SK-N-SH (cell line): Measurements from ENCODE around the gene RCHY1. TPM values are rescaled to one million over a fixed set of nuclear protein-coding genes. Genes with fewer than 3 reads are reported as not detected.

Experiments
- CTCF ChIA-PET: fragments of 300-600, 350-600 bp; formaldehyde crosslinking; extraction: SDS; loops from one replicate; lab custom pipeline; 2021; lab: Yijun Ruan, JAX
- POLR2A ChIA-PET: fragments of 350-600 bp; sonication (Branson Sonifier 250); formaldehyde crosslinking; extraction: SDS; loops from one replicate; lab custom pipeline; 2020; ENCODE audit warnings: antibody characterized with exemption, inconsistent platforms; lab: Yijun Ruan, JAX
- DNase-seq: peaks from one replicate; pipeline ENCODE4 v3.0.0; 2012
- H2AFZ ChIP-seq: fragments of 200-600 bp; sonication (generic); 2 replicates; pipeline ENCODE4 v1.8.1; 2016; ENCODE audit warnings: antibody characterized with exemption, mild to moderate bottlenecking, low read depth
- H3F3A ChIP-seq: fragments of 200-600 bp; sonication (generic); replicated peaks from 2 replicates; pipeline ENCODE3; 2016; ENCODE audit warnings: antibody characterized with exemption, mild to moderate bottlenecking; ENCODE audit not compliant: insufficient read depth
- H3K27ac ChIP-seq, 2 experiments: fragments of 200-500 bp in 1 of 2; fragments of 200-600 bp in 1 of 2; sonication (Bioruptor generic) in 1 of 2; sonication (generic), shearing (Covaris generic) in 1 of 2; 2 replicates each; pipeline versions ENCODE4 v1.5.1 to v1.6.1; 2014 to 2016; ENCODE audit warnings: low read depth in 2 of 2, inconsistent platforms in 1 of 2, low read length in 1 of 2, mild to moderate bottlenecking in 1 of 2, mixed read lengths in 1 of 2
- H3K27me3 ChIP-seq: fragments of 200-600 bp; sonication (generic), shearing (Covaris generic); 2 replicates; pipeline ENCODE4 v1.6.1; 2016; ENCODE audit warnings: mixed run types; ENCODE audit not compliant: insufficient read depth
- H3K36me3 ChIP-seq, 2 experiments: fragments of 200-500 bp in 1 of 2; fragments of 200-600 bp in 1 of 2; sonication (Bioruptor generic) in 1 of 2; sonication (generic) in 1 of 2; replicated peaks in 1 of 2; 2 replicates each; pipeline versions ENCODE3 to v1.5.1; 2014 to 2016; ENCODE audit warnings: low read length in 1 of 2, mild to moderate bottlenecking in 1 of 2; ENCODE audit not compliant: insufficient read depth in 2 of 2, control insufficient read depth in 1 of 2
- H3K4me1 ChIP-seq, 2 experiments: fragments of 200-500 bp in 1 of 2; fragments of 200-600 bp in 1 of 2; sonication (Bioruptor generic) in 1 of 2; sonication (generic), shearing (Covaris generic) in 1 of 2; 2 replicates each; pipeline versions ENCODE4 v1.5.1 to v1.6.1; 2014 to 2016; ENCODE audit warnings: low read depth in 1 of 2, low read length in 1 of 2, mixed run types in 1 of 2; ENCODE audit not compliant: insufficient read depth in 2 of 2, control insufficient read depth in 1 of 2
- H3K4me2 ChIP-seq: fragments of 200-600 bp; sonication (generic), shearing (Covaris generic); 2 replicates; pipeline ENCODE4 v1.6.1; 2017; ENCODE audit warnings: mixed run types
- H3K4me3 ChIP-seq, 2 experiments: fragments of 200-500 bp in 1 of 2; fragments of 200-600 bp in 1 of 2; sonication (Bioruptor generic) in 1 of 2; sonication (generic), shearing (Covaris generic) in 1 of 2; 2 replicates each; pipeline versions ENCODE4 v1.5.1 to v1.8.1; 2014 to 2016; ENCODE audit warnings: low read depth in 2 of 2, inconsistent platforms in 1 of 2, low read length in 1 of 2, mild to moderate bottlenecking in 1 of 2, mixed read lengths in 1 of 2, moderate library complexity in 1 of 2
- H3K79me2 ChIP-seq: fragments of 200-600 bp; sonication (generic); 2 replicates; pipeline ENCODE4 v1.8.1; 2017; ENCODE audit warnings: mild to moderate bottlenecking; ENCODE audit not compliant: insufficient read depth
- H3K9ac ChIP-seq: fragments of 200-600 bp; sonication (generic); 2 replicates; pipeline ENCODE4 v1.6.1; 2017; ENCODE audit warnings: mixed run types
- H3K9me2 ChIP-seq: fragments of 200-600 bp; sonication (generic); 2 replicates; pipeline ENCODE4 v1.6.1; 2017; ENCODE audit warnings: mixed run types
- H3K9me3 ChIP-seq: fragments of 200-600 bp; sonication (generic); 2 replicates; pipeline ENCODE4 v1.6.1; 2017; ENCODE audit warnings: mixed run types, mild to moderate bottlenecking, moderate library complexity
- H4K20me1 ChIP-seq: fragments of 200-600 bp; sonication (generic); 2 replicates; pipeline ENCODE4 v1.6.1; 2017; ENCODE audit warnings: mild to moderate bottlenecking, mixed run types; ENCODE audit not compliant: insufficient read depth
- CHD2 ChIP-seq: fragments of 150-350 bp; IDR thresholded peaks from 2 replicates; pipeline ENCODE4 v1.6.1; 2018; ENCODE audit warnings: low read length; ENCODE audit not compliant: partially characterized antibody
- ELF1 ChIP-seq: IDR thresholded peaks from 2 replicates; pipeline ENCODE4 v1.4.0; 2012
- EP300 ChIP-seq, 2 experiments: IDR thresholded peaks; 2 replicates each; pipeline versions ENCODE4 v1.4.0 to v1.6.1; 2012; ENCODE audit warnings: borderline replicate concordance in 1 of 2, low read depth in 1 of 2, low read length in 1 of 2
- EZH2phosphoT487 ChIP-seq: fragments of 200-600 bp; sonication (generic); IDR thresholded peaks from 2 replicates; pipeline ENCODE4 v1.6.1; 2017; ENCODE audit warnings: low read depth, mixed run types, mild to moderate bottlenecking, antibody characterized with exemption, moderate library complexity, borderline replicate concordance
- FOSL2 ChIP-seq: IDR thresholded peaks from 2 replicates; pipeline ENCODE4 v1.4.0; 2012; ENCODE audit warnings: low read depth, mild to moderate bottlenecking, moderate library complexity, borderline replicate concordance
- FOXM1 ChIP-seq: IDR thresholded peaks from 2 replicates; pipeline ENCODE4 v1.4.0; 2012; ENCODE audit warnings: low read depth, mild to moderate bottlenecking
- GABPA ChIP-seq: IDR thresholded peaks from 2 replicates; pipeline ENCODE4 v1.4.0; 2012; ENCODE audit warnings: low read depth, mild to moderate bottlenecking
- GATA2 ChIP-seq: sonication (generic); formaldehyde crosslinking; IDR thresholded peaks from 2 replicates; pipeline ENCODE4 v1.5.0; 2020; ENCODE audit warnings: mild to moderate bottlenecking, missing genetic modification reagents
- JUND ChIP-seq: IDR thresholded peaks from 2 replicates; pipeline ENCODE4 v1.4.0; 2012
- MEF2A ChIP-seq: IDR thresholded peaks from 2 replicates; pipeline ENCODE4 v1.4.0; 2012; ENCODE audit warnings: low read depth, borderline replicate concordance
- NFIC ChIP-seq: IDR thresholded peaks from 2 replicates; pipeline ENCODE4 v1.4.0; 2012; ENCODE audit warnings: borderline replicate concordance
- NRF1 ChIP-seq: IDR thresholded peaks from 2 replicates; pipeline ENCODE4 v1.6.1; 2012; ENCODE audit warnings: low read depth, mild to moderate bottlenecking, low read length
- POLR2AphosphoS5 ChIP-seq: IDR thresholded peaks from 2 replicates; pipeline ENCODE4 v1.6.1; 2012; ENCODE audit warnings: low read depth, low read length
- RXRA ChIP-seq: IDR thresholded peaks from 2 replicates; pipeline ENCODE4 v1.4.0; 2012; ENCODE audit warnings: low read depth, mild to moderate bottlenecking, borderline replicate concordance
- SIN3A ChIP-seq: IDR thresholded peaks from 2 replicates; pipeline ENCODE4 v1.6.1; 2012; ENCODE audit warnings: low read depth, mild to moderate bottlenecking, low read length, moderate library complexity, borderline replicate concordance
- SMC3 ChIP-seq: IDR thresholded peaks from 2 replicates; pipeline ENCODE4 v1.6.1; 2012; ENCODE audit warnings: low read depth, low read length, improper control_type of control experiment
- TAF1 ChIP-seq: IDR thresholded peaks from 2 replicates; pipeline ENCODE4 v1.6.1; 2012; ENCODE audit warnings: low read depth, mild to moderate bottlenecking, low read length, moderate library complexity, borderline replicate concordance
- TCF12 ChIP-seq: IDR thresholded peaks from 2 replicates; pipeline ENCODE4 v1.4.0; 2012
- TEAD4 ChIP-seq: IDR thresholded peaks from 2 replicates; pipeline ENCODE4 v1.4.0; 2012; ENCODE audit warnings: mild to moderate bottlenecking, borderline replicate concordance; ENCODE audit not compliant: insufficient read depth
- USF1 ChIP-seq: IDR thresholded peaks from 2 replicates; pipeline ENCODE4 v1.4.0; 2012; ENCODE audit warnings: low read depth, borderline replicate concordance
- USF2 ChIP-seq: fragments of 150-350 bp; IDR thresholded peaks from 2 replicates; pipeline ENCODE4 v1.6.1; 2017; ENCODE audit warnings: antibody characterized with exemption, low read length, low read depth, borderline replicate concordance
- YY1 ChIP-seq: IDR thresholded peaks from 2 replicates; pipeline ENCODE4 v1.4.0; 2012; ENCODE audit warnings: low read depth, mild to moderate bottlenecking
- WGBS: methylation state at CpG from one replicate; pipeline ENCODE4 v1.1.6; 2017; ENCODE audit warnings: low lambda C conversion rate; 5-methylcytosine and 5-hydroxymethylcytosine counted together
- polyA plus RNA-seq, 3 experiments: library from polyadenylated mRNA; depleted of rRNA; stranded (reverse); fragments of >200 nt; gene quantifications; 2 replicates each; pipeline ENCODE4 v1.2.3, GENCODE V29; 2012

Gene RCHY1
- polyA plus RNA-seq, 1 of the 3 experiments (the other 2 are of a cell fraction) = 17.4 TPM

GRCh38 chr4:75527482-75527881 is 13.3 kb upstream of the RCHY1 start:
- Histone ChIP-seq H3K9me2 (no peaks in the 10 kb centered on the region), H3K27me3 (no peaks in the 10 kb centered on the region), H4K20me1 (no peaks in the 10 kb centered on the region), H3K4me3 (no peak overlapping the region), H3K36me3 (peaks cover 57 to 69% of the 10 kb centered on the region in 2 experiments), H3K4me1 (no peaks in the 10 kb centered on the region), H3K9me3 (no peaks in the 10 kb centered on the region), H2AFZ (no peak overlapping the region), H3K9ac (no peak overlapping the region), H3K79me2 (no peaks in the 10 kb centered on the region), H3K27ac (no peak overlapping the region), H3K4me2 (no peak overlapping the region), H3F3A (no peaks in the 10 kb centered on the region)
- no peak for DNase-seq
- CTCF ChIA-PET = interaction anchor here (1.2 to 1.4 kb wide), 2 partner anchors 12 to 320 kb away, joined by 3 to 4 read pairs; partner anchors contain the start of gene THAP6
- POLR2A ChIA-PET = no interaction called here
- TF ChIP-seq GABPA = no peak
- TF ChIP-seq FOXM1 = no peak
- TF ChIP-seq ELF1 = no peak
- TF ChIP-seq YY1 = no peak
- TF ChIP-seq CHD2 = no peak
- no peak for TF ChIP-seq EP300 (IDR thresholded peaks at IDR 0.05; ENCODE audit: borderline replicate concordance in 1 of 2, low read depth in 1 of 2, low read length in 1 of 2)
- no peak for TF ChIP-seq SIN3A
- TF ChIP-seq TAF1 = no peak
- TF ChIP-seq JUND = no peak

- no peak overlapping the region for H3K27ac ChIP-seq
- H3K4me2 ChIP-seq = no peak overlapping the region
- H3K9me3 ChIP-seq = no peaks in the 10 kb centered on the region
- ChIA-PET POLR2A (interaction anchor here (2.6 kb wide), 1 partner anchor 12 kb away, joined by 6 read pairs; the partner anchor contains the start of genes RCHY1 and THAP6), CTCF (interaction anchor here (1.4 kb wide), 1 partner anchor 322 kb away, joined by 3 read pairs; no protein-coding TSS in a partner anchor)
- no peak for DNase-seq
- H3K36me3 ChIP-seq = peaks cover 50 to 72% of the 10 kb centered on the region in 2 experiments
- no peaks in the 10 kb centered on the region for H4K20me1 ChIP-seq
- H3K9ac ChIP-seq = no peak overlapping the region
- no peak overlapping the region for H3K4me3 ChIP-seq
- H2AFZ ChIP-seq = no peak overlapping the region
- H3K79me2 ChIP-seq = peaks cover 6% of the 10 kb centered on the region; the same call in 1 of the 2 replicates
- no peaks in the 10 kb centered on the region for H3K27me3 ChIP-seq
- H3K4me1 ChIP-seq = no peaks in the 10 kb centered on the region
- WGBS = 93% methylated on average over 1 of the region's 1 CpG
- no peak for TF ChIP-seq TEAD4
- no peak for TF ChIP-seq NFIC
- TF ChIP-seq MEF2A = no peak
- TF ChIP-seq USF1 = no peak
- no peak for TF ChIP-seq TAF1
- TF ChIP-seq SIN3A = no peak
- TF ChIP-seq EZH2phosphoT487 = no peak
- TF ChIP-seq TCF12 = no peak
- no peak for TF ChIP-seq USF2
- TF ChIP-seq SMC3 = no peak
- no peak for TF ChIP-seq FOSL2
- TF ChIP-seq YY1 = no peak
- no peak for TF ChIP-seq RXRA
- no peak for TF ChIP-seq ELF1
- TF ChIP-seq NRF1 = no peak
- TF ChIP-seq GATA2 (CRISPR knock-in tag) = no peak
- no peak for TF ChIP-seq POLR2AphosphoS5
- H3K9me2 ChIP-seq = no peaks in the 10 kb centered on the region
- H3F3A ChIP-seq = no peaks in the 10 kb centered on the region
Measured at GRCh38 chr4:75525910-75526309, 11.7 kb upstream of the RCHY1 start.
